Measurements from ENCODE around the gene CACNA1F.

DNA sequence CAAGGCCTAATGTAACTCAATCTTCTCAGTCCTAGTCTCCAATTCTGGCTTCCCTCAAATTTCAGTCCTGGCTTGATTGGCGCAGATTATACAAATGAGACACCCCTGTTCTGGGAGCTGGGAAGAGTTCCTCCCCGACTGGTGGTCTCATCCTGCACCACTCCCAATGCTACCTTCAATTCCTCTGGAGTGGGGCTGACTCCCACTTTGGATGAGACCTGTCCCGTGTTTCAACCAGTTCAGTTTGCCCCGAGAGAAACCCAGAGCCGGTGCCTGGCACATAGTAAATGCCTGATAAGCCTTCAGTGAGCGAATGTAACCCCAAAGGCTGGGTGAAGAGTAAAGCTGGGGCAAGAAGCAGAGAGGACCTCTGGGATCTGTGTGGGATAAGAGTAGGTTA, 29.1 kb downstream of the CACNA1F start:
- no peak for TF ChIP-seq POLR2AphosphoS5 (IDR thresholded peaks at IDR 0.05; ENCODE audit: low read depth)
- no peak for TF ChIP-seq CTCF (IDR thresholded peaks at IDR 0.05; ENCODE audit: insufficient read depth, low read length)
- TF ChIP-seq GABPA (IDR thresholded peaks at IDR 0.05; ENCODE audit: low read depth) = no peak

Data from HL-60 (cell line).